ENCODE data around the gene MAFF. TPM values are rescaled to one million over a fixed set of nuclear protein-coding genes. Genes with fewer than 3 reads are reported as not detected.
"Not testable (repeated sequence)": the region's sequence is repeated elsewhere in the genome, so short reads cannot be mapped to it uniquely, and the experiment has no call there.

MAFF gene
- total RNA-seq (10 to 100 TPM; 44.4 to 80.2 TPM), total RNA-seq (13.7 to 87.7 reads per million in 2 donors)

- Mint-ChIP-seq H3K27ac (peak within 1 kb of the TSS; percentile 94), H3K4me3 (peak within 1 kb of the TSS; percentile 88), H3K36me3 (ENCODE audit: low read depth) (no peaks in the 10 kb centered on the region), H3K27me3 (no peaks in the 10 kb centered on the region), H3K4me1 (peaks cover 28% of the 10 kb centered on the region)
- DNase-seq (peak; percentile 67 to 84 (median 75)), ATAC-seq (peak; percentile 78)
- H3K9me3 ChIP-seq (ENCODE audit: control insufficient read depth, low read length, poor library complexity, severe bottlenecking), result no peaks in the 10 kb centered on the region
Observed at GRCh38 chr22:38201711-38202436, at the start of gene MAFF. TSS of gene MAFF (plus strand) at chr22:38201994. CDS start at chr22:38213854, 11,860 bp downstream.

GRCh38 chr22:38153821-38154562 is 47.8 kb upstream of the MAFF start:
- H3K36me3 Mint-ChIP-seq (ENCODE audit: low read depth), result peaks cover 9% of the 10 kb centered on the region
- DNase-seq, result no peak
- no peak overlapping the region for H3K4me3 Mint-ChIP-seq
- no peaks in the 10 kb centered on the region for H3K27me3 Mint-ChIP-seq
- peaks cover 14% of the 10 kb centered on the region for H3K4me1 Mint-ChIP-seq
- H3K9me3 ChIP-seq (ENCODE audit: control insufficient read depth, low read length, poor library complexity, severe bottlenecking), result no peaks in the 10 kb centered on the region
- no peak for ATAC-seq
- peak overlapping the region; percentile 45 for H3K27ac Mint-ChIP-seq

- H3K27ac Mint-ChIP-seq, result peak overlapping the region; percentile 32
- H3K36me3 Mint-ChIP-seq (ENCODE audit: low read depth); H3K4me3 Mint-ChIP-seq; H3K9me3 ChIP-seq (ENCODE audit: control insufficient read depth, low read length, poor library complexity, severe bottlenecking); DNase-seq; H3K27me3 Mint-ChIP-seq; ATAC-seq: not testable (repeated sequence)
- peaks cover 14% of the 10 kb centered on the region for H3K4me1 Mint-ChIP-seq
Observed at GRCh38 chr22:38154563-38154915, 47.3 kb upstream of the MAFF start.

- peaks cover 16% of the 10 kb centered on the region for H3K4me1 Mint-ChIP-seq
- DNase-seq (no peak), ATAC-seq (no peak)
- H3K9me3 ChIP-seq (ENCODE audit: control insufficient read depth, low read length, poor library complexity, severe bottlenecking), result no peaks in the 10 kb centered on the region
- H3K27ac Mint-ChIP-seq, result no peak overlapping the region
- H3K36me3 Mint-ChIP-seq (ENCODE audit: low read depth), result peaks cover 9% of the 10 kb centered on the region
- H3K4me3 Mint-ChIP-seq, result no peak overlapping the region
- H3K27me3 Mint-ChIP-seq, result no peaks in the 10 kb centered on the region
Observed at GRCh38 chr22:38155703-38156102, 46.1 kb upstream of the MAFF start.

GRCh38 chr22:38162881-38163843 is 38.6 kb upstream of the MAFF start:
- Mint-ChIP-seq H3K36me3 (ENCODE audit: low read depth) (peaks cover 14% of the 10 kb centered on the region), H3K4me3 (no peak overlapping the region), H3K4me1 (peaks cover 17% of the 10 kb centered on the region), H3K27me3 (no peaks in the 10 kb centered on the region), H3K27ac (peak overlapping the region; percentile 67)
- ATAC-seq (no peak), DNase-seq (no peak)
- no peaks in the 10 kb centered on the region for H3K9me3 ChIP-seq (ENCODE audit: control insufficient read depth, low read length, poor library complexity, severe bottlenecking)

GRCh38 chr22:38163844-38164550 is 37.8 kb upstream of the MAFF start:
- ATAC-seq (no peak), DNase-seq (no peak)
- Mint-ChIP-seq H3K4me3 (no peak overlapping the region), H3K27ac (peak overlapping the region; percentile 11), H3K4me1 (peaks cover 17% of the 10 kb centered on the region), H3K36me3 (ENCODE audit: low read depth) (peaks cover 14% of the 10 kb centered on the region), H3K27me3 (no peaks in the 10 kb centered on the region)
- H3K9me3 ChIP-seq (ENCODE audit: control insufficient read depth, low read length, poor library complexity, severe bottlenecking), result no peaks in the 10 kb centered on the region

- H3K4me3 Mint-ChIP-seq, result no peak overlapping the region
- peak overlapping the region; percentile 11 for H3K27ac Mint-ChIP-seq
- no peak for ATAC-seq
- H3K27me3 Mint-ChIP-seq, result no peaks in the 10 kb centered on the region
- no peaks in the 10 kb centered on the region for H3K9me3 ChIP-seq (ENCODE audit: control insufficient read depth, low read length, poor library complexity, severe bottlenecking)
- peaks cover 16% of the 10 kb centered on the region for H3K4me1 Mint-ChIP-seq
- H3K36me3 Mint-ChIP-seq (ENCODE audit: low read depth), result peaks cover 14% of the 10 kb centered on the region
- DNase-seq, result no peak
Observed at GRCh38 chr22:38164551-38164918, 37.3 kb upstream of the MAFF start.

- no peak overlapping the region for H3K27ac Mint-ChIP-seq
- no peaks in the 10 kb centered on the region for H3K27me3 Mint-ChIP-seq
- no peak overlapping the region for H3K4me3 Mint-ChIP-seq
- H3K36me3 Mint-ChIP-seq (ENCODE audit: low read depth), result peaks cover 14% of the 10 kb centered on the region
- H3K9me3 ChIP-seq (ENCODE audit: control insufficient read depth, low read length, poor library complexity, severe bottlenecking), result no peaks in the 10 kb centered on the region
- ATAC-seq (no peak), DNase-seq (no peak)
- H3K4me1 Mint-ChIP-seq, result peaks cover 14% of the 10 kb centered on the region
Observed at GRCh38 chr22:38165922-38166593, 35.7 kb upstream of the MAFF start.

- H3K36me3 Mint-ChIP-seq (ENCODE audit: low read depth), result peaks cover 13% of the 10 kb centered on the region
- no peak overlapping the region for H3K4me3 Mint-ChIP-seq
- peaks cover 16% of the 10 kb centered on the region for H3K4me1 Mint-ChIP-seq
- no peaks in the 10 kb centered on the region for H3K27me3 Mint-ChIP-seq
- DNase-seq (no peak), ATAC-seq (no peak)
- no peak overlapping the region for H3K27ac Mint-ChIP-seq
- no peaks in the 10 kb centered on the region for H3K9me3 ChIP-seq (ENCODE audit: control insufficient read depth, low read length, poor library complexity, severe bottlenecking)
Observed at GRCh38 chr22:38167988-38168407, 33.8 kb upstream of the MAFF start.

- H3K36me3 Mint-ChIP-seq (ENCODE audit: low read depth), result peaks cover 10% of the 10 kb centered on the region
- peaks cover 21% of the 10 kb centered on the region for H3K4me1 Mint-ChIP-seq
- H3K4me3 Mint-ChIP-seq, result no peak overlapping the region
- DNase-seq (no peak), ATAC-seq (no peak)
- H3K27ac Mint-ChIP-seq, result no peak overlapping the region
- no peaks in the 10 kb centered on the region for H3K9me3 ChIP-seq (ENCODE audit: control insufficient read depth, low read length, poor library complexity, severe bottlenecking)
- H3K27me3 Mint-ChIP-seq, result no peaks in the 10 kb centered on the region
Observed at GRCh38 chr22:38169116-38169515, 32.7 kb upstream of the MAFF start.

- DNase-seq (no peak), ATAC-seq (no peak)
- Mint-ChIP-seq H3K36me3 (ENCODE audit: low read depth) (peaks cover 7% of the 10 kb centered on the region), H3K27me3 (no peaks in the 10 kb centered on the region), H3K27ac (peak overlapping the region; percentile 19), H3K4me3 (no peak overlapping the region), H3K4me1 (peaks cover 18% of the 10 kb centered on the region)
- H3K9me3 ChIP-seq (ENCODE audit: control insufficient read depth, low read length, poor library complexity, severe bottlenecking), result no peaks in the 10 kb centered on the region
Observed at GRCh38 chr22:38170469-38170868, 31.3 kb upstream of the MAFF start.

Data from T-helper 17 cell (primary cell).